ENCODE measurements around the gene LDLRAD4. TPM values are rescaled to one million over a fixed set of nuclear protein-coding genes. Genes with fewer than 3 reads are reported as not detected.

LDLRAD4 gene
- total RNA-seq, 4 donors from 2014 or later, result 20.4 to 40.4 (median 35.3) TPM

DNA sequence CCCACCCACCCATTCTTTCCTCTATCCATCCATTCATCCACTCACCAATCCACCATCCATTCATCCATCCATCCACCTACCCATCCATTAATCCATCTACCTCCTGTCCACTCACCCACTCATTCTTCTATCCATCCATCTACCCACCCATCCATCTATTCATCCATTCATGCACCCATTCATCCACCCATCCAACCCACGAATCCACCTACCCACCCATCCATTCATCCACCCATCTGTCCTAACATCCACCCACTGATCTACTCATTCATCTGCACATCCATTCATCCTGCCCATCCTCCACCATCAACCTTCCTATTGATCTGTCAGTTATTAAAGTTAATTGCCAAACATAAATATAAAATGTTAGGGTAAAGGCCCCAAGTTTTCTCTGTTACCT lies 25.6 kb downstream of the LDLRAD4 start:
- H3K36me3 ChIP-seq, result peaks cover 0 to 6% (median 0%) of the 10 kb centered on the region in 4 donors
- H3K9me3 ChIP-seq, result no peaks in the 10 kb centered on the region
- DNase-seq (ENCODE audit: extremely low spot score), result no peak
- H3K27me3 ChIP-seq, result no peaks in the 10 kb centered on the region
- H3K27ac ChIP-seq (replicated peaks in 1 of 4), result no peak overlapping the region
- TF ChIP-seq CTCF (IDR thresholded peaks at IDR 0.05) (no peak), EP300 (IDR thresholded peaks at IDR 0.05) (no peak), POLR2A (IDR thresholded peaks at IDR 0.05; ENCODE audit: low read depth) (no peak), POLR2AphosphoS5 (IDR thresholded peaks at IDR 0.05) (no peak)
- H3K4me3 ChIP-seq, result no peak overlapping the region
- 3% methylated on average over 1 of the region's 1 CpG for WGBS
- intact Hi-C loops (cut with DNase I), result no loop called here
- peaks cover 3 to 14% (median 11%) of the 10 kb centered on the region in 4 donors for H3K4me1 ChIP-seq

- Histone ChIP-seq H3K9me3 (no peaks in the 10 kb centered on the region), H3K4me3 (no peak overlapping the region), H3K36me3 (peaks cover 0 to 6% (median 0%) of the 10 kb centered on the region in 4 donors), H3K27me3 (no peaks in the 10 kb centered on the region), H3K4me1 (peaks cover 0 to 8% (median 2%) of the 10 kb centered on the region in 4 donors), H3K27ac (replicated peaks in 1 of 4) (no peak overlapping the region)
- TF ChIP-seq CTCF (IDR thresholded peaks at IDR 0.05), result no peak
- no peak for TF ChIP-seq POLR2A (IDR thresholded peaks at IDR 0.05; ENCODE audit: low read depth)
- no peak for TF ChIP-seq EP300 (IDR thresholded peaks at IDR 0.05)
- no peak for TF ChIP-seq POLR2AphosphoS5 (IDR thresholded peaks at IDR 0.05)
- WGBS, result 87% methylated on average over 6 of the region's 6 CpGs
- DNase-seq (ENCODE audit: extremely low spot score), result no peak
- intact Hi-C loops (cut with DNase I), result no loop called here
Observed at GRCh38 chr18:13245481-13246000, 27.0 kb downstream of the LDLRAD4 start.

DNA sequence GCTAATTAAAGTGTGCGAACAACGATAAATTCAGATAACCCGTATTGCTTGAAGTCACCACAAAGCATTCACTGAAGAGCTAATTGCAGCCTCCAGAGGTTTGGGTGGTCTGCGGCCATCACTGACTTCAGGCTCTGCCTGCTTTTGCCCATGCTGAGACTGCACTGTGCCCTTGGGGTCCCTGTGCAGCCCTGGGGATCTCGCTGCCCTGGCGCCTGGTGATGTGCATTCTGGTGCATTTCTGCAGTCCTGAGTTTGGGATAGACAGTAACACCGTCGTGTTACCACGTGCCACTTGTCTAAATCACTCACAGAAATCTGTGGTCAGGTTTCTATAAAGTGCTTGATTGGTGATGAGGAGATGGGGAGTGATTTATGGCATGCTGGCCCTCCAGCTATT lies 27.6 kb downstream of the LDLRAD4 start:
- Histone ChIP-seq H3K4me3 (no peak overlapping the region), H3K9me3 (no peaks in the 10 kb centered on the region), H3K4me1 (peaks cover 0 to 8% (median 2%) of the 10 kb centered on the region in 4 donors), H3K27ac (replicated peaks in 1 of 4) (no peak overlapping the region), H3K27me3 (no peaks in the 10 kb centered on the region), H3K36me3 (peaks cover 0 to 6% (median 0%) of the 10 kb centered on the region in 4 donors)
- TF ChIP-seq POLR2AphosphoS5 (IDR thresholded peaks at IDR 0.05) (no peak), CTCF (IDR thresholded peaks at IDR 0.05) (no peak), EP300 (IDR thresholded peaks at IDR 0.05) (no peak), POLR2A (IDR thresholded peaks at IDR 0.05; ENCODE audit: low read depth) (no peak)
- intact Hi-C loops (cut with DNase I), result no loop called here
- 98% methylated on average over 4 of the region's 9 CpGs for WGBS
- DNase-seq (ENCODE audit: extremely low spot score), result no peak

DNA sequence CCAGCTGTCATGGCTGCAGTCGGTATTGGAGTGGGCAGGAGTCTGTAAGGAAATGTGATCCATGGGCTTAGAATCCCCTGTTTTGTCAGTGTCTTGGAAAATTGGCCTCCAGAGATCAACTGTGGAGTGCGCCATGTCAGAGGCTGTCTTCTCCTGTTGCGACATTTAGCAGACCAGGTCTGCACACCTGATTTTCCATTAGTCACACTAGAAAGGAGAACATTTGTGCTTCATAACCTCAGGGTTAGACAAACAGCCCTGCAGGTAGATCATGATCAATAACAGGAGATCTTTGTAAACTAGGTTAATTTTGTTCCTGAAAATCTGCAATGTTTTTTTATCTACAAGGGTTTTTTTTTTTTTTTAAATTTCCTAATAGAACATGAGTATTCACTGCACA lies 28.0 kb downstream of the LDLRAD4 start:
- intact Hi-C loops (cut with DNase I), result no loop called here
- no peak for TF ChIP-seq CTCF (IDR thresholded peaks at IDR 0.05)
- no peak for TF ChIP-seq POLR2AphosphoS5 (IDR thresholded peaks at IDR 0.05)
- no peak for TF ChIP-seq EP300 (IDR thresholded peaks at IDR 0.05)
- TF ChIP-seq POLR2A (IDR thresholded peaks at IDR 0.05; ENCODE audit: low read depth), result no peak
- Histone ChIP-seq H3K9me3 (no peaks in the 10 kb centered on the region), H3K4me1 (peaks cover 0 to 8% (median 2%) of the 10 kb centered on the region in 4 donors), H3K36me3 (peaks cover 0 to 6% (median 0%) of the 10 kb centered on the region in 4 donors), H3K4me3 (no peak overlapping the region), H3K27me3 (no peaks in the 10 kb centered on the region), H3K27ac (replicated peaks in 1 of 4) (no peak overlapping the region)
- no peak for DNase-seq (ENCODE audit: extremely low spot score)
- 100% methylated on average over 3 of the region's 3 CpGs for WGBS

GRCh38 chr18:13247506-13247905 lies 28.9 kb downstream of the LDLRAD4 start:
- Histone ChIP-seq H3K36me3 (peaks cover 0 to 6% (median 0%) of the 10 kb centered on the region in 4 donors), H3K27me3 (no peaks in the 10 kb centered on the region), H3K9me3 (no peaks in the 10 kb centered on the region), H3K4me3 (no peak overlapping the region), H3K4me1 (peaks cover 0 to 8% (median 2%) of the 10 kb centered on the region in 4 donors), H3K27ac (replicated peaks in 1 of 4) (no peak overlapping the region)
- no peak for DNase-seq (ENCODE audit: extremely low spot score)
- TF ChIP-seq POLR2A (IDR thresholded peaks at IDR 0.05; ENCODE audit: low read depth) (no peak), CTCF (IDR thresholded peaks at IDR 0.05) (no peak), EP300 (IDR thresholded peaks at IDR 0.05) (no peak), POLR2AphosphoS5 (IDR thresholded peaks at IDR 0.05) (no peak)
- WGBS, result over 99% methylated on average over 14 of the region's 14 CpGs
- intact Hi-C loops (cut with DNase I), result no loop called here
